ENCODE data around the gene AGXT2. TPM values are rescaled to one million over a fixed set of nuclear protein-coding genes. Genes with fewer than 3 reads are reported as not detected.

Gene AGXT2
- total and polyA plus RNA-seq, 2 donors (not counting 3 experiments of a cell fraction or from before 2014, with no cell fraction given): not detected

DNA sequence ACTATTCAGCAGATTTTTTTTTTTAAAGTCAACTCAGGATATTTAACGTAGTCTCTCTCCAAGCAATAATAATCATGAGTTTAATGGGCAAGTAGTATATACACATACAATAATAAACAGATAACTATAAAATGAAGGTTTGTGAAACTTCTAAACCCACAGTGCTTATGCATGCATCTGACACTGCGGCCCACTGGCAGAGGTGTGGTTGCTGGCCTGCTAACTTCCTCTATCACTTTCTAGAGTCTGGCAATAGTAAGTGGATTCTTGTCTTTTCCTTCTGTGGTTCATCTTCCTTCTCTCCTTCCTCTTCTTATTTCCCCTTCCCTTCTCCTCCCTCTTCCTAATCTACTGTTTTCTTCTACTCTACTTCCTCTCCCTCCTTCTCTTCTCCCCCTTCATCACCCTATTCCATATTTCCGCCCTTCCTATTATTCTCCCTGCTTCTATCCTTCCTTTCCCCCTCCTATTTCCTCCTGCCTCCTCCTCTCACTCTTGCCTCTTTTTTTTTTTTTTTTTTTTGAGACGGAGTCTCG, 18.6 kb upstream of the AGXT2 start:
- intact Hi-C loops (cut with micrococcal nuclease): no loop called here
- Histone ChIP-seq H4K20me1 (replicated peaks; ENCODE audit: control insufficient read depth, extremely low read depth, insufficient read depth, low read length) (no peaks in the 10 kb centered on the region), H3K9ac (replicated peaks; ENCODE audit: extremely low read depth, insufficient read depth, low read length) (no peak overlapping the region), H2AFZ (ENCODE audit: low read depth, low read length) (no peak overlapping the region), H3K27ac (ENCODE audit: insufficient read depth, low read depth, low read length) (no peak overlapping the region), H3K4me3 (replicated peaks in 1 of 3; ENCODE audit: insufficient read depth in 1 of 3, low read depth in 1 of 3, low read length in 3 of 3) (no peak overlapping the region), H3K36me3 (ENCODE audit: control insufficient read depth in 2 of 2, extremely low read depth in 1 of 2, insufficient read depth in 2 of 2, low read length in 2 of 2) (no peaks in the 10 kb centered on the region), H3K4me2 (ENCODE audit: insufficient read depth, low read length) (no peak overlapping the region), H3K4me1 (ENCODE audit: control insufficient read depth, extremely low read depth, insufficient read depth, low read length) (no peaks in the 10 kb centered on the region), H3K9me1 (replicated peaks; ENCODE audit: control insufficient read depth, extremely low read depth, insufficient read depth, low read length) (no peaks in the 10 kb centered on the region), H3K79me2 (ENCODE audit: control insufficient read depth, insufficient read depth, low read length) (no peaks in the 10 kb centered on the region), H3K27me3 (ENCODE audit: control insufficient read depth in 2 of 2, insufficient read depth in 2 of 2, low read length in 2 of 2) (no peaks in the 10 kb centered on the region), H3K9me3 (replicated peaks; ENCODE audit: control insufficient read depth, insufficient read depth, low read length) (no peaks in the 10 kb centered on the region)
- dilution Hi-C loops (cut with MboI; ENCODE audit: extremely low pct_ligation_motif_present, low sequenced_read_pairs): no loop called here
- no peak for DNase-seq (ENCODE audit: low read depth, low spot score)
- ChIA-PET CTCF (no interaction called here), POLR2A (no interaction called here)
- FAIRE-seq: no peak
- no TSS peak for BruUV-seq (replicated peaks)
- TF ChIP-seq CTCF (IDR thresholded peaks at IDR 0.05; ENCODE audit: extremely low read depth in 1 of 2, insufficient read depth in 1 of 2, low read depth in 1 of 2, low read length in 2 of 2) (no peak), GATA2 (IDR thresholded peaks at IDR 0.05; ENCODE audit: insufficient read depth, insufficient read length, low read depth, low read length) (no peak), POLR2A (IDR thresholded peaks at IDR 0.05; ENCODE audit: low read depth, low read length) (no peak), EZH2 (IDR thresholded peaks at IDR 0.05; ENCODE audit: borderline replicate concordance, low read depth, low read length, severe bottlenecking) (no peak), MYC (IDR thresholded peaks at IDR 0.05; ENCODE audit: low read depth, low read length) (no peak), FOS (IDR thresholded peaks at IDR 0.05; ENCODE audit: borderline replicate concordance, insufficient read depth, low read length) (no peak), POLR2AphosphoS5 (IDR thresholded peaks at IDR 0.05; ENCODE audit: insufficient read depth, low read depth, low read length) (no peak), JUN (IDR thresholded peaks at IDR 0.05; ENCODE audit: borderline replicate concordance, insufficient read depth, insufficient read length, low read depth) (no peak)
- TF ChIP-seq, protein P1, sequence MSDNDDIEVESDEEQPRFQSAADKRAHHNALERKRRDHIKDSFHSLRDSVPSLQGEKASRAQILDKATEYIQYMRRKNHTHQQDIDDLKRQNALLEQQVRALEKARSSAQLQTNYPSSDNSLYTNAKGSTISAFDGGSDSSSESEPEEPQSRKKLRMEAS (IDR thresholded peaks at IDR 0.05; ENCODE audit: insufficient read depth, insufficient read length): no peak

Data from endothelial cell of umbilical vein (primary cell).